Liver (tissue), 9 donors: ENCODE measurements around the gene MLEC. TPM values are rescaled to one million over a fixed set of nuclear protein-coding genes. Genes with fewer than 3 reads are reported as not detected.

Experiments used
- DNase-seq: peaks from one replicate; pipeline ENCODE4 v3.0.0-alpha.2; 2017; ENCODE audit warnings: low spot score
- H3K27ac ChIP-seq, 2 donors: one replicate each; pipeline ENCODE4 v1.7.0; 2013; ENCODE audit warnings: inconsistent platforms in 2 of 2, low read length in 2 of 2, control low read depth in 1 of 2, low read depth in 1 of 2, mild to moderate bottlenecking in 1 of 2
- H3K27me3 ChIP-seq, 4 donors: one replicate each; pipeline versions ENCODE4 v1.6.1 to v1.7.0; 2013; ENCODE audit warnings: low read length in 3 of 4, inconsistent platforms in 1 of 4, mild to moderate bottlenecking in 1 of 4, moderate library complexity in 1 of 4; ENCODE audit not compliant: control insufficient read depth in 4 of 4, insufficient read depth in 4 of 4
- H3K36me3 ChIP-seq, 4 donors: one replicate each; pipeline versions ENCODE4 v1.6.1 to v1.7.0; 2013; ENCODE audit warnings: low read length in 3 of 4, mild to moderate bottlenecking in 3 of 4, low read depth in 1 of 4, moderate library complexity in 1 of 4; ENCODE audit not compliant: control insufficient read depth in 4 of 4, insufficient read depth in 3 of 4
- H3K4me1 ChIP-seq, 4 donors: one replicate each; pipeline versions ENCODE4 v1.6.1 to v1.7.0; 2013; ENCODE audit warnings: low read length in 3 of 4, mild to moderate bottlenecking in 3 of 4, moderate library complexity in 1 of 4; ENCODE audit not compliant: control insufficient read depth in 4 of 4, insufficient read depth in 4 of 4
- H3K4me3 ChIP-seq, 3 donors: one replicate each; pipeline versions ENCODE4 v1.6.1 to v1.7.0; 2013; ENCODE audit warnings: low read length in 3 of 3, control low read depth in 1 of 3, low read depth in 1 of 3, mild to moderate bottlenecking in 1 of 3
- H3K9ac ChIP-seq, 2 donors: one replicate each; pipeline ENCODE4 v1.7.0; 2013; ENCODE audit warnings: low read length in 2 of 2, mild to moderate bottlenecking in 2 of 2, moderate library complexity in 2 of 2, control low read depth in 1 of 2, low read depth in 1 of 2
- H3K9me3 ChIP-seq, 4 donors: one replicate each; pipeline versions ENCODE4 v1.6.1 to v1.7.0; 2013; ENCODE audit warnings: low read length in 3 of 4; ENCODE audit not compliant: control insufficient read depth in 4 of 4
- CTCF ChIP-seq: fragments of 150-350 bp; IDR thresholded peaks from 2 replicates; pipeline ENCODE4 v1.5.1; 2017; ENCODE audit warnings: improper control_type of control experiment, low read depth, low read length; ENCODE audit not compliant: missing input control
- EGR1 ChIP-seq, 2 donors: IDR thresholded peaks; 2 replicates each; pipeline ENCODE4 v1.6.1; 2016 to 2018; ENCODE audit warnings: antibody characterized with exemption in 2 of 2, low read depth in 2 of 2
- FOXA1 ChIP-seq: IDR thresholded peaks from 2 replicates; pipeline ENCODE4 v1.6.1; 2016; ENCODE audit warnings: antibody characterized with exemption
- FOXA2 ChIP-seq: IDR thresholded peaks from 2 replicates; pipeline ENCODE4 v1.6.1; 2016; ENCODE audit warnings: antibody characterized with exemption
- HNF4A ChIP-seq, 2 donors: conservative IDR thresholded peaks; 2 replicates each; pipeline ENCODE4 v1.6.1; 2016; ENCODE audit warnings: antibody characterized with exemption in 2 of 2, mild to moderate bottlenecking in 2 of 2
- HNF4G ChIP-seq: IDR thresholded peaks from 2 replicates; pipeline ENCODE4 v1.6.1; 2016; ENCODE audit warnings: antibody characterized with exemption
- JUND ChIP-seq, 2 donors: IDR thresholded peaks; 2 replicates each; pipeline ENCODE4 v1.6.1; 2016; ENCODE audit warnings: antibody characterized with exemption in 2 of 2
- MAX ChIP-seq: IDR thresholded peaks from 2 replicates; pipeline ENCODE4 v1.6.1; 2016; ENCODE audit warnings: antibody characterized with exemption
- NR2F2 ChIP-seq: IDR thresholded peaks from 2 replicates; pipeline ENCODE4 v1.6.1; 2016; ENCODE audit warnings: antibody characterized with exemption
- RAD21 ChIP-seq, 2 donors: IDR thresholded peaks; 2 replicates each; pipeline ENCODE4 v1.6.1; 2016; ENCODE audit warnings: antibody characterized with exemption in 2 of 2, mild to moderate bottlenecking in 2 of 2
- REST ChIP-seq: IDR thresholded peaks from 2 replicates; pipeline ENCODE4 v1.6.1; 2016; ENCODE audit warnings: antibody characterized with exemption, mild to moderate bottlenecking
- TAF1 ChIP-seq: conservative IDR thresholded peaks from 2 replicates; pipeline ENCODE4 v1.6.1; 2016; ENCODE audit warnings: antibody characterized with exemption, mild to moderate bottlenecking
- YY1 ChIP-seq: IDR thresholded peaks from 2 replicates; pipeline ENCODE4 v1.6.1; 2016; ENCODE audit warnings: antibody characterized with exemption, mild to moderate bottlenecking
- ZBTB33 ChIP-seq: IDR thresholded peaks from 2 replicates; pipeline ENCODE4 v1.6.1; 2016; ENCODE audit warnings: antibody characterized with exemption
- WGBS: extraction: QIAGEN DNeasy Blood & Tissue Kit; methylation state at CpG from one replicate; pipeline ENCODE4 v1.1.7; 2013; 5-methylcytosine and 5-hydroxymethylcytosine counted together
- polyA plus RNA-seq, 2 donors: library from polyadenylated mRNA; stranded (reverse) in 1 of 2; unstranded in 1 of 2; fragments of 200-250 nt in 1 of 2; fragments of >200 nt in 1 of 2; fragmentation: Nextera tagmentation in 1 of 2; extraction: Ambion mirVana in 1 of 2; gene quantifications; one replicate each; pipeline versions ENCODE4 v1.2.1 to v1.2.3, GENCODE V29; 2013 to 2015
- total RNA-seq, 2 donors: library from RNA; depleted of rRNA; stranded (reverse); fragments of >200 nt; gene quantifications; one replicate each; pipeline ENCODE4 v1.2.3, GENCODE V29; 2014
- donor health status: healthy.
- donor health status: healthy.
- donor health status: healthy.
- donor health status: healthy.
- donor health status: healthy.

MLEC gene
- total and polyA plus RNA-seq, 4 donors, result 61.4 to 170 (median 115) TPM

GRCh38 chr12:120693848-120694247 lies 6.9 kb downstream of the MLEC start:
- 94% methylated on average over 4 of the region's 4 CpGs for WGBS
- no peaks in the 10 kb centered on the region for H3K27me3 ChIP-seq
- peaks cover 12 to 43% (median 37%) of the 10 kb centered on the region in 4 donors for H3K36me3 ChIP-seq
- no peaks in the 10 kb centered on the region for H3K9me3 ChIP-seq
- TF ChIP-seq FOXA1 (no peak), JUND (IDR thresholded peaks at IDR 0.05) (no peak), FOXA2 (no peak), CTCF (no peak), REST (no peak), NR2F2 (no peak), ZBTB33 (no peak), RAD21 (IDR thresholded peaks at IDR 0.05) (no peak), EGR1 (IDR thresholded peaks at IDR 0.05; ENCODE audit: low read depth in 2 of 2) (no peak), HNF4G (no peak), HNF4A (conservative IDR thresholded peaks at IDR 0.05) (no peak)
- no peak overlapping the region for H3K9ac ChIP-seq
- peaks cover 10 to 45% (median 37%) of the 10 kb centered on the region in 4 donors for H3K4me1 ChIP-seq
- DNase-seq, result no peak
- no peak overlapping the region for H3K4me3 ChIP-seq
- no peak overlapping the region for H3K27ac ChIP-seq

GRCh38 chr12:120696626-120697025 lies 9.7 kb downstream of the MLEC start:
- peaks cover 3 to 17% (median 10%) of the 10 kb centered on the region in 4 donors for H3K4me1 ChIP-seq
- 85% methylated on average over 6 of the region's 6 CpGs for WGBS
- no peak overlapping the region for H3K4me3 ChIP-seq
- H3K9me3 ChIP-seq, result no peaks in the 10 kb centered on the region
- TF ChIP-seq YY1 (no peak), TAF1 (no peak), MAX (no peak), FOXA2 (no peak), ZBTB33 (no peak), CTCF (no peak)
- no peak overlapping the region for H3K9ac ChIP-seq
- peaks cover 14 to 63% (median 55%) of the 10 kb centered on the region in 4 donors for H3K36me3 ChIP-seq
- no peak for DNase-seq
- H3K27ac ChIP-seq, result no peak overlapping the region
- no peaks in the 10 kb centered on the region for H3K27me3 ChIP-seq
